GM13977 (cell line): ENCODE results near the gene ANAPC1.
"Not testable (repeated sequence)": the region's sequence is repeated elsewhere in the genome, so short reads cannot be mapped to it uniquely, and the experiment has no call there.

ENCODE experiments used
- DNase-seq: peaks from one replicate; pipeline ENCODE4 v3.0.0; 2012; ENCODE audit warnings: low spot score
- in situ Hi-C: fragments of 300-500 bp; cut with MboI; formaldehyde crosslinking; loops from one replicate; pipeline ENCODE4 v1.12.0; 2022; ENCODE audit warnings: low sequenced_read_pairs, low pct_unique_long_range_greater_than_20kb, mixed read lengths, inconsistent platforms; ENCODE audit not compliant: unreplicated experiment
- TF ChIP-seq, protein P1 (sequence below): IDR thresholded peaks from 2 replicates; pipeline ENCODE4 v1.5.1; 2012; ENCODE audit warnings: mild to moderate bottlenecking, control low read depth; ENCODE audit not compliant: insufficient read depth; ENCODE audit errors: extremely low read depth, missing control alignments

ANAPC1 gene

GRCh38 chr2:111923276-111923804 lies 39.3 kb upstream of the ANAPC1 start:
- no peak for DNase-seq
- in situ Hi-C loops: no loop called here
- TF ChIP-seq, protein P1, sequence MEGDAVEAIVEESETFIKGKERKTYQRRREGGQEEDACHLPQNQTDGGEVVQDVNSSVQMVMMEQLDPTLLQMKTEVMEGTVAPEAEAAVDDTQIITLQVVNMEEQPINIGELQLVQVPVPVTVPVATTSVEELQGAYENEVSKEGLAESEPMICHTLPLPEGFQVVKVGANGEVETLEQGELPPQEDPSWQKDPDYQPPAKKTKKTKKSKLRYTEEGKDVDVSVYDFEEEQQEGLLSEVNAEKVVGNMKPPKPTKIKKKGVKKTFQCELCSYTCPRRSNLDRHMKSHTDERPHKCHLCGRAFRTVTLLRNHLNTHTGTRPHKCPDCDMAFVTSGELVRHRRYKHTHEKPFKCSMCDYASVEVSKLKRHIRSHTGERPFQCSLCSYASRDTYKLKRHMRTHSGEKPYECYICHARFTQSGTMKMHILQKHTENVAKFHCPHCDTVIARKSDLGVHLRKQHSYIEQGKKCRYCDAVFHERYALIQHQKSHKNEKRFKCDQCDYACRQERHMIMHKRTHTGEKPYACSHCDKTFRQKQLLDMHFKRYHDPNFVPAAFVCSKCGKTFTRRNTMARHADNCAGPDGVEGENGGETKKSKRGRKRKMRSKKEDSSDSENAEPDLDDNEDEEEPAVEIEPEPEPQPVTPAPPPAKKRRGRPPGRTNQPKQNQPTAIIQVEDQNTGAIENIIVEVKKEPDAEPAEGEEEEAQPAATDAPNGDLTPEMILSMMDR: no peak

DNA sequence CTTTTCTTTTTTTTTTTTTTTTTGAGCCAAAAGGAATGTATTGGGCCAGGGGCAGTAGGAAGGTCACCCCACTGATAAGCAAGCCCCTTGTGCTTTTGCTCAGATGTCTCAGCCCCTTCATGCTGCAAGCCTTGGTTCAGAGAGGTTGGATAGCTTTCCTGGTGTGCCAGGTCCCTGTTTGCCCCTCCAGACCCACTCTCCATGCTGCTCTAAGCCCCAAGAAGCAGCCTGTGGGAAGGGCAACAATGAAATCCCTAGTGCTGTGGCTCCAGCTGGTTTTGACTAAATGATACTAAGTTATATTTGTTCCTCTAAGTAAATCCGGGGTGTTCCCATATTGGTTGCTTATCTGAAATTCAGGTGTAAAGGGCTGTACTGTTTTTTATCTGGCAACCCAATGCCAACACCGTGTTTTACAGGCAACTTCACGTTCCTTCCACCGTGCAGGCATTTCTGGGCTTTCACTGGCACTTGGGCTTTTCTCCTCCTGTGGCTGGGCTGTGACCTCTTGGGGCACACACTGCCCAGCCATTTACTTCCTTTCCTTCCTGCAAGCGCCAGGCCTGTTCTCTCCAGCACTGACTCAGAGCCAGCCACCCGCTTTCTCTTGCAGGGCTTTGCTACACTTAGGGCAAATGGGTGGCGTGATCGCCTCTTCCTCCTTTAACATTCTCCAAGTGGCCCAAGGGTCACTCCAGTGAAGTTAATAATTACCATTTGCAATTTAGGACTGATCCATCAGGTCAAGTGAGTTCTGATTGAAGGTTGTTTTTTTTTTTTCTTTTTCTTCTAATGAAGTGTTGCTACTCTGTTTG lies 36.0 kb upstream of the ANAPC1 start:
- in situ Hi-C loops: no loop called here
- TF ChIP-seq, protein P1: no peak
- DNase-seq: no peak

DNA sequence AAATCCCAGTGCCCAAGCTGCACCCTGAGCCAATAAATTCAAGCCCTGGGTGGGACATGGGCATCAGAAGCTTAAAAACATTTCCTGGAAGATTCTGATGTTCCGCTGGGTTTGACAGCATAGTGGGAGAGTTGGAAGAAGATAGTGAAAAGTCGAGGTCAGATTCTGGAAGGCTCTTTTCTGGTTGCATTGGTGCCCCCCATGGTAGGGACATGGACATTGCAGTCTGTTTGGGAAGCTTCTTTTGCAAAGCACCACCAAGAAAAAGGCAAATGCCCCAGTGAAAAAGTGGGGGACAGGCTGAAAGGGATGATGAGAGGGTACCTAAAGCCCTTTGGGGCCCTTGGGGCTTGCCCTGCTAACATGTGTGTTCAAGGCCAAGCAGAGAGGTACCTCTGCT lies 35.4 kb upstream of the ANAPC1 start:
- DNase-seq: no peak
- in situ Hi-C loops: no loop called here
- TF ChIP-seq, protein P1: no peak

DNA sequence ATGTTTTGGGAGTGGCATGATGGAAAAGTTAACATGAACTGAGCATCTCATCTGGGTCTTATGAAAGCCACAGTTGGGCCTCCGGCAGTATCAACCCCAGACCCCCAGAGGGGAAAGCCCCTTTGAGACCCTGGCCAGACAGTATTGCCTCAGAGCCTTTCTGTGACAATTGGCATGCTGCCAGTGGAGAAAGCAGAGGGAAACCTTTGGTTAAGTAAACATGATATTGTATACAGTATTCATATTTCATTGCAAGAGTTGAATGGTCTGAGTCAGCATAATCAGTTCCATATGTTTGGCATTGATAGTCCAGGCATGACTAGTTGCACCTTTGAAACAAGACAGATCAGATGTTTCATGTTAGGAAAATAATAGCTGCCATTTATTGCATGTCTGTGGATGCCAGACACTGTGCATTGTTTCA lies 34.4 kb upstream of the ANAPC1 start:
- in situ Hi-C loops: no loop called here

GRCh38 chr2:111917106-111917505 lies 33.1 kb upstream of the ANAPC1 start:
- no peak for DNase-seq
- in situ Hi-C loops: no loop called here
- TF ChIP-seq, protein P1: no peak

More for the DNA sequence above, 34.4 kb upstream of the ANAPC1 start:
- DNase-seq: no peak
- TF ChIP-seq, protein P1: no peak

GRCh38 chr2:111912547-111912946 lies 28.6 kb upstream of the ANAPC1 start:
- TF ChIP-seq, protein P1: no peak
- no peak for DNase-seq
- in situ Hi-C loops: no loop called here

DNA sequence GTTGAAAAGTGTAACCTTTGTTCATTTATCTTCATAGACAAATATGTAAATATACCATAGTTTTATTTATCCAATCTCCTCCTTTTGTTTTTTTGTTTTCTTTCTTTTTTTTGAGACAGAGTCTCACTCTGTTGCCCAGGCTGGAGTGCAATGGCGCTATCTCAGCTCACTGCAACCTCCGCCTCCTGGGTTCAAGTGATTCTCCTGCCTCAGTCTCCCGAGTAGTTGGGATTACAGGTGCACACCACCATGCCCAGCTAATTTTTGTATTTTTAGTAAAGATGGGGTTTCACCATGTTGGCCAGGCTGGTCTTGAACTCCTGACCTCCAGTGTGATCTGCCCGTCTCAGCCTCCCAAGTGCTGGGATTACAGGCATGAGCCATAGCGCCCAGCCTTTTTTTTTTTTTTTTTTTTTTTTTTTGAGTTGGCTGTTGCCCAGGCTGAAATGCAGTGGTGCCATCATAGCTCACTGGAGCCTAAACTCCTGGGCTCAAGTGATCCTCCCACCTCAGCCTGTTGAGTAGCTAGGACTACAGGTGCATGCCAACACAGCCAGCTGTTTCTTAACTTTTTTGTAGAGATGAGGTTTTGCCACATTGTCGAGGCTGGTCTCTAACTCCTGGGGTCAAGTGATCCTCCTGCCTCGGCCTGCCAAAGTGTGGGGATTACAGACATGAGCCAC lies 27.4 kb upstream of the ANAPC1 start:
- in situ Hi-C loops, DNase-seq: not testable (repeated sequence)
